Neural crest cell (in vitro differentiated cells): ENCODE measurements around the gene ARHGEF4. TPM values are rescaled to one million over a fixed set of nuclear protein-coding genes. Genes with fewer than 3 reads are reported as not detected.
"Not testable (repeated sequence)": the region's sequence is repeated elsewhere in the genome, so short reads cannot be mapped to it uniquely, and the experiment has no call there.

Experiments
- DNase-seq: peaks from one replicate; pipeline ENCODE4 v3.0.0; 2021; ENCODE audit warnings: low read depth, mixed read lengths, low spot score
- H3K27ac Mint-ChIP-seq: one replicate; pipeline ENCODE4 v1.8.0; 2021; ENCODE audit warnings: mild to moderate bottlenecking, mixed read lengths; ENCODE audit not compliant: unreplicated experiment
- H3K27me3 Mint-ChIP-seq: 2 replicates; pipeline ENCODE4 v1.8.0; 2021; ENCODE audit warnings: low read depth, mild to moderate bottlenecking, mixed read lengths
- H3K36me3 Mint-ChIP-seq: 2 replicates; pipeline ENCODE4 v1.8.0; 2021; ENCODE audit warnings: low read depth, mild to moderate bottlenecking, mixed read lengths
- H3K4me1 Mint-ChIP-seq: 2 replicates; pipeline ENCODE4 v1.8.0; 2021; ENCODE audit warnings: mixed read lengths
- H3K4me3 Mint-ChIP-seq: one replicate; pipeline ENCODE4 v1.8.0; 2021; ENCODE audit warnings: mild to moderate bottlenecking, mixed read lengths
- H3K9me3 Mint-ChIP-seq: 2 replicates; pipeline ENCODE4 v1.8.0; 2021; ENCODE audit warnings: mixed read lengths
- total RNA-seq: library from RNA; stranded (reverse); gene quantifications from 2 replicates; pipeline ENCODE4 v1.2.1, GENCODE V29; 2021
- TF ChIP-seq, protein P1 (sequence below): fragments of 200-600 bp; sonication (generic); conservative IDR thresholded peaks from 2 replicates; pipeline ENCODE4 v1.5.0; 2021; ENCODE audit warnings: antibody characterized with exemption, mild to moderate bottlenecking

ARHGEF4 gene
- total RNA-seq, 1 donor from 2014 or later, result 22.1 TPM

DNA sequence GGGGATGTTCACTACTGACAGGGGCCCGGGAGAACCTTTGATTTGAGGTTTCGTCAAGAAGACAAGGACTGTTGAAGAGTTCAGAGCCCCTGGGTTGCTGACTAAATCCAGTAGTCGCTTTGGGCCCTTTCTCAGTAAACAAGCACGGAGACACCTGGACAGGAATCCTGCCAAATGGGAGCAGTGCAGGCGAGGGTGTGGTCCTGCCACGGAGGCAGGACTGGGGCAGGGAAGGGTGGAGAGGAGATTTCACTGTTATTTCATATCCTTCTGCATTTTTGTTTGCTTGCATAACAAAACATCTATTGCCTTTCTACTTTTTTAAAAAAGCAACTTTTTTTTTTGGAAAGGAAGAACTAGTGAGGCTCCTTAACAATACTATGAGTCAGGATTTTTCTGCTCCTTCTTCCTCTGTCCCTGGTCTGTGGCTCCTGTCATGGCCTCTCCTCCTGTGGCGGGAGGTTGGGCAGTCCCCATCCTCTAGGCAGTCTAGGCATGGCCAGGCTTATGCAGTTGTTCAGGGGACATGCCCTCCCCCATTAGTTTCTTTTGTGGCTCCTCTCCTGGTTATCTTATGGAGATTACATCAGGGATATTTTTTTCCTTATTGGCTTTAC lies 57.7 kb downstream of the ARHGEF4 start:
- TF ChIP-seq, protein P1, sequence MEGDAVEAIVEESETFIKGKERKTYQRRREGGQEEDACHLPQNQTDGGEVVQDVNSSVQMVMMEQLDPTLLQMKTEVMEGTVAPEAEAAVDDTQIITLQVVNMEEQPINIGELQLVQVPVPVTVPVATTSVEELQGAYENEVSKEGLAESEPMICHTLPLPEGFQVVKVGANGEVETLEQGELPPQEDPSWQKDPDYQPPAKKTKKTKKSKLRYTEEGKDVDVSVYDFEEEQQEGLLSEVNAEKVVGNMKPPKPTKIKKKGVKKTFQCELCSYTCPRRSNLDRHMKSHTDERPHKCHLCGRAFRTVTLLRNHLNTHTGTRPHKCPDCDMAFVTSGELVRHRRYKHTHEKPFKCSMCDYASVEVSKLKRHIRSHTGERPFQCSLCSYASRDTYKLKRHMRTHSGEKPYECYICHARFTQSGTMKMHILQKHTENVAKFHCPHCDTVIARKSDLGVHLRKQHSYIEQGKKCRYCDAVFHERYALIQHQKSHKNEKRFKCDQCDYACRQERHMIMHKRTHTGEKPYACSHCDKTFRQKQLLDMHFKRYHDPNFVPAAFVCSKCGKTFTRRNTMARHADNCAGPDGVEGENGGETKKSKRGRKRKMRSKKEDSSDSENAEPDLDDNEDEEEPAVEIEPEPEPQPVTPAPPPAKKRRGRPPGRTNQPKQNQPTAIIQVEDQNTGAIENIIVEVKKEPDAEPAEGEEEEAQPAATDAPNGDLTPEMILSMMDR, result no peak
- Mint-ChIP-seq H3K36me3 (no peaks in the 10 kb centered on the region), H3K27ac (no peak overlapping the region), H3K27me3 (no peaks in the 10 kb centered on the region), H3K4me1 (peaks cover 18% of the 10 kb centered on the region), H3K9me3 (peaks cover 2% of the 10 kb centered on the region), H3K4me3 (no peak overlapping the region)
- no peak for DNase-seq

DNA sequence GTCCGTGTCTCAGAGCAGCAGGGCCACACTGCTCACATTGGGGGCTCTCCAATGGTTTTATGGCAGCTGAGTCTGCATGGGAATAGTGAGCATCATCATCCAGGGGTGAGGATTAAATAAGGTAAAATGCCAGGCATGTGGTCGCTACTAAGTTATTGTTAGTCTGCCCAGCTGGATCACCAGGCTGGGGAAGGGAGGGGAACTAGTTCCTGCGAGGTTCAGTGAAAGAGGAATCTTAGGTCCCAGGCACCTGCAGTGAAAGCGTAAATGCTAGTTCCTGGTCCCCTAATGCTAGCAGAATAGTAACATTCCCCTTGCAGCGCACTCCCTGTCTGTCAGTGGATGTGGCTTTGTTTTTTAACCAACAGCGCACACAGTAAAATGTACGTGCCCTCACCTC lies 60.1 kb downstream of the ARHGEF4 start:
- no peak for DNase-seq
- Mint-ChIP-seq H3K4me1 (peaks cover 24% of the 10 kb centered on the region), H3K36me3 (no peaks in the 10 kb centered on the region), H3K27me3 (no peaks in the 10 kb centered on the region), H3K4me3 (no peak overlapping the region), H3K9me3 (peaks cover 2% of the 10 kb centered on the region), H3K27ac (no peak overlapping the region)
- TF ChIP-seq, protein P1, result no peak

- no peak overlapping the region for H3K4me3 Mint-ChIP-seq
- TF ChIP-seq, protein P1, result no peak
- H3K9me3 Mint-ChIP-seq, result peaks cover 3% of the 10 kb centered on the region
- no peak for DNase-seq
- peaks cover 15% of the 10 kb centered on the region for H3K4me1 Mint-ChIP-seq
- no peaks in the 10 kb centered on the region for H3K27me3 Mint-ChIP-seq
- no peak overlapping the region for H3K27ac Mint-ChIP-seq
- peaks cover under 1% of the 10 kb centered on the region for H3K36me3 Mint-ChIP-seq
Observed at GRCh38 chr2:130898553-130898952, 61.8 kb downstream of the ARHGEF4 start.

- H3K4me1 Mint-ChIP-seq, result peaks cover 15% of the 10 kb centered on the region
- TF ChIP-seq, protein P1, result no peak
- no peak overlapping the region for H3K4me3 Mint-ChIP-seq
- no peak for DNase-seq
- peaks cover 4% of the 10 kb centered on the region for H3K9me3 Mint-ChIP-seq
- no peaks in the 10 kb centered on the region for H3K27me3 Mint-ChIP-seq
- H3K36me3 Mint-ChIP-seq, result peaks cover 2% of the 10 kb centered on the region
- H3K27ac Mint-ChIP-seq, result peak overlapping the region; percentile 80
Observed at GRCh38 chr2:130899306-130899705, 62.6 kb downstream of the ARHGEF4 start.

DNA sequence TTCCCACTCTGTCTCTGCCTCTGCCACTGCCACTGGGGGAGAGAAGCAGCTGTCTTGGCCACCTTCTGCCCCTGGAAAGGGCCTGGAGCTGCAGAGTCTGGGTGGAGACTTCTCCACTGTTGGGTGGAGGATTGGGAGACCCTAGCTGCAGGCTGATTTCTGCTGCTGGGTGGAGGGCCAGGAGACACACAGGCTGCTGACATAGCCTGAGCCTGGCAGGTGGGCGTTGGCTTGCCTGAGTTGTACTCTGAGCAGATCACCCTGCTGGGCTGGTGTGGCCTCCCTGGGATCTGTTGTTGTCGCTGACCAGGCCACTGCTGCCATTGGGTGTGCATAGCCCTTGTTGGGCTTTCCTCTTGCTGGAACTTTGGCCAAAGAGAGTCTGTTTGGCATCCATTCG lies 64.3 kb downstream of the ARHGEF4 start:
- Mint-ChIP-seq H3K27me3 (no peaks in the 10 kb centered on the region), H3K27ac (no peak overlapping the region), H3K4me1 (peaks cover 15% of the 10 kb centered on the region), H3K4me3 (no peak overlapping the region), H3K9me3 (peaks cover 5% of the 10 kb centered on the region), H3K36me3 (peaks cover 5% of the 10 kb centered on the region)
- no peak for DNase-seq
- TF ChIP-seq, protein P1, result no peak

GRCh38 chr2:130901626-130902025 lies 64.9 kb downstream of the ARHGEF4 start:
- not testable (repeated sequence) for H3K4me3 Mint-ChIP-seq, H3K27ac Mint-ChIP-seq, H3K9me3 Mint-ChIP-seq, H3K36me3 Mint-ChIP-seq, H3K27me3 Mint-ChIP-seq, DNase-seq
- H3K4me1 Mint-ChIP-seq, result peaks cover 15% of the 10 kb centered on the region
